Osteocyte (in vitro differentiated cells): ENCODE data around the gene CDKL1. TPM values are rescaled to one million over a fixed set of nuclear protein-coding genes. Genes with fewer than 3 reads are reported as not detected.

ENCODE experiments used
- DNase-seq: peaks from one replicate; pipeline ENCODE4 v3.0.0; 2021; ENCODE audit warnings: mixed read lengths; ENCODE audit not compliant: unreplicated experiment; ENCODE audit errors: extremely low spot score
- H3K27ac Mint-ChIP-seq: one replicate; pipeline ENCODE4 v1.8.0; 2021; ENCODE audit warnings: mild to moderate bottlenecking, mixed read lengths; ENCODE audit not compliant: unreplicated experiment
- H3K27me3 Mint-ChIP-seq: one replicate; pipeline ENCODE4 v1.8.0; 2021; ENCODE audit warnings: mixed read lengths; ENCODE audit not compliant: unreplicated experiment
- H3K36me3 Mint-ChIP-seq: one replicate; pipeline ENCODE4 v1.8.0; 2021; ENCODE audit warnings: mixed read lengths; ENCODE audit not compliant: unreplicated experiment
- H3K4me1 Mint-ChIP-seq: one replicate; pipeline ENCODE4 v1.8.0; 2021; ENCODE audit warnings: mixed read lengths; ENCODE audit not compliant: unreplicated experiment
- H3K4me3 Mint-ChIP-seq: one replicate; pipeline ENCODE4 v1.8.0; 2021; ENCODE audit warnings: mild to moderate bottlenecking, moderate library complexity, mixed read lengths; ENCODE audit not compliant: unreplicated experiment
- H3K9me3 Mint-ChIP-seq: one replicate; pipeline ENCODE4 v1.8.0; 2021; ENCODE audit warnings: mixed read lengths; ENCODE audit not compliant: unreplicated experiment
- total RNA-seq: library from RNA; stranded (reverse); gene quantifications from 2 replicates; pipeline ENCODE4 v1.2.1, GENCODE V29; 2021
- TF ChIP-seq, protein P1 (sequence below): fragments of 200-600 bp; sonication (generic); IDR thresholded peaks from 2 replicates; pipeline ENCODE4 v1.5.0; 2021; ENCODE audit warnings: antibody characterized with exemption, mild to moderate bottlenecking, moderate library complexity

Gene CDKL1
- total RNA-seq, 1 donor from 2014 or later, result 9.0 TPM

DNA sequence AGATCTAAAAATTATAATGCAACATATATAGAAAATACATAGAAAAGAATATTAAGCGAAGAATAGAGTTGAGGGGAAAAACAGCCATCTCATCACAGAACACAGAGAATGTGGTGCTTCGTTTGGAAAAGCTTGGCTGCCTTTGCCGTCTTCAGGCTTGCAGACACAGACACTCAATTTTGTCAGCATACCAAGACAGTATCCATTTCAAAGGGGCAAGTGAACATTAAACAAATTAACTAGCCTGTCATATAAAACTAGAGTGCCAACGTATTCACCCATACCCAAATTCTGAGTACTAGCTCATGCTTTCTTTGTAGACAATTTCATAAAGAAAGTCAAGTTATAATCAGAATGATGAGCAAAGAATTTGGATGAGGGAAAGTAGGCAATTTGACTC is 44.1 kb downstream of the CDKL1 start:
- DNase-seq, result no peak
- Mint-ChIP-seq H3K27me3 (no peaks in the 10 kb centered on the region), H3K9me3 (no peaks in the 10 kb centered on the region), H3K27ac (peak overlapping the region; percentile 86), H3K4me1 (peaks cover 49% of the 10 kb centered on the region), H3K4me3 (no peak overlapping the region), H3K36me3 (peaks cover 4% of the 10 kb centered on the region)
- TF ChIP-seq, protein P1, sequence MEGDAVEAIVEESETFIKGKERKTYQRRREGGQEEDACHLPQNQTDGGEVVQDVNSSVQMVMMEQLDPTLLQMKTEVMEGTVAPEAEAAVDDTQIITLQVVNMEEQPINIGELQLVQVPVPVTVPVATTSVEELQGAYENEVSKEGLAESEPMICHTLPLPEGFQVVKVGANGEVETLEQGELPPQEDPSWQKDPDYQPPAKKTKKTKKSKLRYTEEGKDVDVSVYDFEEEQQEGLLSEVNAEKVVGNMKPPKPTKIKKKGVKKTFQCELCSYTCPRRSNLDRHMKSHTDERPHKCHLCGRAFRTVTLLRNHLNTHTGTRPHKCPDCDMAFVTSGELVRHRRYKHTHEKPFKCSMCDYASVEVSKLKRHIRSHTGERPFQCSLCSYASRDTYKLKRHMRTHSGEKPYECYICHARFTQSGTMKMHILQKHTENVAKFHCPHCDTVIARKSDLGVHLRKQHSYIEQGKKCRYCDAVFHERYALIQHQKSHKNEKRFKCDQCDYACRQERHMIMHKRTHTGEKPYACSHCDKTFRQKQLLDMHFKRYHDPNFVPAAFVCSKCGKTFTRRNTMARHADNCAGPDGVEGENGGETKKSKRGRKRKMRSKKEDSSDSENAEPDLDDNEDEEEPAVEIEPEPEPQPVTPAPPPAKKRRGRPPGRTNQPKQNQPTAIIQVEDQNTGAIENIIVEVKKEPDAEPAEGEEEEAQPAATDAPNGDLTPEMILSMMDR, result no peak

DNA sequence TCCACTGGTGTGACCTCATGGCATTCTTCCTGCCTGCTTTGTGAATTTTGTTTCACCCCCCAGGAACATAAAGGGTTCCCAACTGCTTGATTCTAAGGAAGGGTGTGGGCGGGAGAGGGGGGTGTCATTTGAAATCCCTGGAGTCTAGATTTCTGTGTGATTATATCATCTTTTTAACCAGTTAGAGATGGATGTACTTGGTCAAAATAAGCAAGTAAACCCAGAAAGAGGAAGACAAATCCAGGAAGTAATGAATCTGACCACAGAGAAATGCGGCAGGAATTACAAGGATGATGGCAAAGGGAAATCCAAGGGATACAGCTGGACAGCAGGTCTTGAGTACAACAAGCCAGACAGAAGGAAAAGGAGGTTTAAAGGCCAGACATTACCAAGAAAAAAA is 45.7 kb downstream of the CDKL1 start:
- peaks cover 60% of the 10 kb centered on the region for H3K4me1 Mint-ChIP-seq
- no peak for DNase-seq

DNA sequence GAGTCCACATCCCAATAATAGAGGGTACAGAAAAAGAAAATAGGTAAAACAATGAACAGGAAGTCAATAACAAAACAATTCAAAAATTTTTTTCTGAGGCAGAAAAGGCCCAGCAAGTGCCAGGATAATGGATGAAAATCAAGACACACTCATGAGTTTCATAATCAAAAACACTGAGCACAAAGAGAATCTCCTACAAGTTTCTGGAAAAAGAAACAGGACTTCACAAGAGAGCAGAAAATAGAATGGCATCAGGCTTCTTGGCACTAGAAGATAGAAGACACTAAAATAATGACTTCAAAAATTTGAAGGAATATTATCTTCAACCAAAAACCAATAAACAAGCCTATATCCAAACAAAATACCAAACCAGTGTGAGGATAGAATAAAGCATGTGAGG is 47.7 kb downstream of the CDKL1 start:
- no peaks in the 10 kb centered on the region for H3K27me3 Mint-ChIP-seq
- no peaks in the 10 kb centered on the region for H3K36me3 Mint-ChIP-seq
- no peaks in the 10 kb centered on the region for H3K9me3 Mint-ChIP-seq
- no peak overlapping the region for H3K4me3 Mint-ChIP-seq
- TF ChIP-seq, protein P1, result no peak
- no peak for DNase-seq
- peaks cover 73% of the 10 kb centered on the region for H3K4me1 Mint-ChIP-seq
- H3K27ac Mint-ChIP-seq, result no peak overlapping the region

More for the DNA sequence above, 45.7 kb downstream of the CDKL1 start:
- no peak overlapping the region for H3K4me3 Mint-ChIP-seq
- H3K9me3 Mint-ChIP-seq, result no peaks in the 10 kb centered on the region
- H3K36me3 Mint-ChIP-seq, result no peaks in the 10 kb centered on the region
- no peaks in the 10 kb centered on the region for H3K27me3 Mint-ChIP-seq
- TF ChIP-seq, protein P1, result no peak
- H3K27ac Mint-ChIP-seq, result peak overlapping the region; percentile 76

DNA sequence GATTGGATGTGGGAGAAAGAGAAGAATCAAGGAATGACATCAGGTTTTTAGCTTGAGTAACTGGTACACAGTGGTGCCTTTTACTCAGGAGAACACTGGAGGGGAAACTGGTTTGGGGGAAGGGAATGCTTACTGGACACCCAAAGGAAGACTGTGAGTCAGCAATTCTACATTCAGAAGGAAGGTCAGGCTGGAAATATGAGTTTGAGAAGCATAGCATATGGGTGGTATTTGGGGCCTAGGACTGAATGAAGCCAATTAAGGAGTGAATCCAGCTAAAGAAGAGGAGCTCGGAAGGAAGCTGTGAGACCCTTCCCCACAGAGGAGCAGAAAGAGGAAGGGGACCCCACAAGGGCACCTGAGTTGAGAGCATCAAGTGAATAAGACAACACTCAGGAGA is 49.2 kb downstream of the CDKL1 start:
- Mint-ChIP-seq H3K4me3 (peak overlapping the region; percentile 10), H3K27me3 (no peaks in the 10 kb centered on the region), H3K27ac (peak overlapping the region; percentile 86), H3K9me3 (no peaks in the 10 kb centered on the region), H3K4me1 (peaks cover 77% of the 10 kb centered on the region), H3K36me3 (no peaks in the 10 kb centered on the region)
- DNase-seq, result no peak
- TF ChIP-seq, protein P1, result no peak

DNA sequence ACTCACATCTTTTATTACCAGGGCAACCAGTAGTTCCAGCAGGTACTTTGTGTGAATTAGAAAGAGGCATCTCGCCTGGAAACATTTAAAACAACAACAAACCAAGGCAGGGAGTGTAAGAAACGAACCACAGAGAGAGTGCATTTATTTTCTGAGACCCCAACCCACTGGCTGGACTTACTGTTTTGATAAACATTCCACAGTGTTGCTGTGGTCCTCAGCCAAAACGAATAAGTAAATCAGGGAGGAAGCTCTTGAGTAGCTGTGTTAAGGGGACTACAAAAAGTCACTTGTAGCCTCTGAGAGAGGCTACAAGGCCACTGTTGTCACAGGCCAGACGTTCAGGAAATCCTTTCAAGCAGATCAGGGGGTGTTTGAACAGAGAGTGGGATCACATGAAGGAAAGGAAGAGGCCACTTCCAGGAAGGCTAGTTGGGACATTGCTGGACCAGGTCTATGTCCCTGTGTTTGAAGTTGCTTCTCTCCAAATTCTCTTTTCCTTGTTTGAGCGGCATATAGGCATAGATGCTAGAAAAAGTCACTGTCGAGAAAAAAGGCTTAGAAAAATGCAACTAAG is 50.7 kb downstream of the CDKL1 start:
- Mint-ChIP-seq H3K9me3 (no peaks in the 10 kb centered on the region), H3K36me3 (no peaks in the 10 kb centered on the region), H3K27ac (peak overlapping the region; percentile 92), H3K4me1 (peaks cover 68% of the 10 kb centered on the region), H3K4me3 (no peak overlapping the region), H3K27me3 (no peaks in the 10 kb centered on the region)
- TF ChIP-seq, protein P1, result no peak
- no peak for DNase-seq
